ENCODE measurements around the gene ALPK1.
A peak's percentile ranks its signal among the peaks of the same experiment; 100 is the strongest.
"Not testable (repeated sequence)": the region's sequence is repeated elsewhere in the genome, so short reads cannot be mapped to it uniquely, and the experiment has no call there.

ALPK1 gene

GRCh38 chr4:112284662-112285411 lies 12.3 kb upstream of the ALPK1 start:
- no peak for DNase-seq (ENCODE audit: low read depth)

- no peak for DNase-seq (ENCODE audit: low read depth)
Observed at GRCh38 chr4:112287258-112287989, 9.7 kb upstream of the ALPK1 start.

- no peak for DNase-seq (ENCODE audit: low read depth)
Observed at GRCh38 chr4:112288455-112288854, 8.7 kb upstream of the ALPK1 start.

- DNase-seq (ENCODE audit: low read depth): no peak
Observed at GRCh38 chr4:112289407-112290253, 7.5 kb upstream of the ALPK1 start.

GRCh38 chr4:112290341-112290740 lies 6.8 kb upstream of the ALPK1 start:
- no peak for DNase-seq (ENCODE audit: low read depth)

- no peak for DNase-seq (ENCODE audit: low read depth)
Observed at GRCh38 chr4:112299721-112300120, 2.6 kb downstream of the ALPK1 start.

- no peak for DNase-seq (ENCODE audit: low read depth)
Observed at GRCh38 chr4:112302320-112303274, 5.4 kb downstream of the ALPK1 start.

GRCh38 chr4:112305477-112305876 lies 8.3 kb downstream of the ALPK1 start:
- DNase-seq (ENCODE audit: low read depth): not testable (repeated sequence)

- not testable (repeated sequence) for DNase-seq (ENCODE audit: low read depth)
Observed at GRCh38 chr4:112309263-112309791, 12.2 kb downstream of the ALPK1 start.

- DNase-seq (ENCODE audit: low read depth): no peak
Observed at GRCh38 chr4:112311516-112311915, 14.3 kb downstream of the ALPK1 start.

- no peak for DNase-seq (ENCODE audit: low read depth)
Observed at GRCh38 chr4:112312610-112313239, 15.6 kb downstream of the ALPK1 start.

- no peak for DNase-seq (ENCODE audit: low read depth)
Observed at GRCh38 chr4:112315446-112315845, 18.3 kb downstream of the ALPK1 start.

- no peak for DNase-seq (ENCODE audit: low read depth)
Observed at GRCh38 chr4:112316360-112316759, 19.2 kb downstream of the ALPK1 start.

GRCh38 chr4:112318239-112319142 lies 21.3 kb downstream of the ALPK1 start:
- no peak for DNase-seq (ENCODE audit: low read depth)

- peak; percentile 80 for DNase-seq (ENCODE audit: low read depth)
Observed at GRCh38 chr4:112321776-112322684, 24.9 kb downstream of the ALPK1 start.

GRCh38 chr4:112322866-112323265 lies 25.7 kb downstream of the ALPK1 start:
- no peak for DNase-seq (ENCODE audit: low read depth)

GRCh38 chr4:112325530-112325929 lies 28.4 kb downstream of the ALPK1 start:
- no peak for DNase-seq (ENCODE audit: low read depth)

- no peak for DNase-seq (ENCODE audit: low read depth)
Observed at GRCh38 chr4:112327965-112328733, 31.0 kb downstream of the ALPK1 start.
